MG63 (cell line): Measurements from ENCODE around the gene DACT3. TPM values are rescaled to one million over a fixed set of nuclear protein-coding genes. Genes with fewer than 3 reads are reported as not detected.

ENCODE experiments used
- DNase-seq: peaks from one replicate; pipeline ENCODE4 v3.0.0-alpha.2; 2020
- H3K27me3 ChIP-seq: fragments of 250-450 bp; sonication (Bioruptor Pico); 2 replicates; pipeline ENCODE4 v1.5.1; 2020; ENCODE audit warnings: mild to moderate bottlenecking, moderate library complexity
- H3K36me3 ChIP-seq: fragments of 250-450 bp; sonication (Bioruptor Pico); 2 replicates; pipeline ENCODE4 v1.5.1; 2020; ENCODE audit warnings: mild to moderate bottlenecking, moderate library complexity
- H3K4me3 ChIP-seq: fragments of 250-450 bp; sonication (Bioruptor Pico); 2 replicates; pipeline ENCODE4 v1.5.1; 2020; ENCODE audit warnings: mild to moderate bottlenecking, moderate library complexity
- H3K9me3 ChIP-seq: fragments of 250-450 bp; sonication (Bioruptor Pico); 2 replicates; pipeline ENCODE4 v1.5.1; 2020; ENCODE audit warnings: mild to moderate bottlenecking, moderate library complexity
- total RNA-seq: library from RNA; depleted of rRNA; stranded (reverse); fragments of >200 nt; shearing (Covaris generic); gene quantifications from 2 replicates; pipeline ENCODE4 v1.2.3, GENCODE V29; 2014; ENCODE audit warnings: low replicate concordance

The DACT3 gene
- total RNA-seq, 1 experiment from 2014 or later, result 1.5 TPM

DNA sequence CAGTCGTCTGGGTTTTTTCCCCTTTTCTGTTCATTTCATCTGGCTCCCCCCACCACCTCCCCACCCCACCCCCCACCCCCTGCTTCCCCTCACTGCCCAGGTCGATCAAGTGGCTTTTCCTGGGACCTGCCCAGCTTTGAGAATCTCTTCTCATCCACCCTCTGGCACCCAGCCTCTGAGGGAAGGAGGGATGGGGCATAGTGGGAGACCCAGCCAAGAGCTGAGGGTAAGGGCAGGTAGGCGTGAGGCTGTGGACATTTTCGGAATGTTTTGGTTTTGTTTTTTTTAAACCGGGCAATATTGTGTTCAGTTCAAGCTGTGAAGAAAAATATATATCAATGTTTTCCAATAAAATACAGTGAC is 50.6 kb downstream of the DACT3 start:
- Histone ChIP-seq H3K9me3 (no peaks in the 10 kb centered on the region), H3K27me3 (no peaks in the 10 kb centered on the region), H3K4me3 (no peak overlapping the region), H3K36me3 (peaks cover 48% of the 10 kb centered on the region)
- no peak for DNase-seq

DNA sequence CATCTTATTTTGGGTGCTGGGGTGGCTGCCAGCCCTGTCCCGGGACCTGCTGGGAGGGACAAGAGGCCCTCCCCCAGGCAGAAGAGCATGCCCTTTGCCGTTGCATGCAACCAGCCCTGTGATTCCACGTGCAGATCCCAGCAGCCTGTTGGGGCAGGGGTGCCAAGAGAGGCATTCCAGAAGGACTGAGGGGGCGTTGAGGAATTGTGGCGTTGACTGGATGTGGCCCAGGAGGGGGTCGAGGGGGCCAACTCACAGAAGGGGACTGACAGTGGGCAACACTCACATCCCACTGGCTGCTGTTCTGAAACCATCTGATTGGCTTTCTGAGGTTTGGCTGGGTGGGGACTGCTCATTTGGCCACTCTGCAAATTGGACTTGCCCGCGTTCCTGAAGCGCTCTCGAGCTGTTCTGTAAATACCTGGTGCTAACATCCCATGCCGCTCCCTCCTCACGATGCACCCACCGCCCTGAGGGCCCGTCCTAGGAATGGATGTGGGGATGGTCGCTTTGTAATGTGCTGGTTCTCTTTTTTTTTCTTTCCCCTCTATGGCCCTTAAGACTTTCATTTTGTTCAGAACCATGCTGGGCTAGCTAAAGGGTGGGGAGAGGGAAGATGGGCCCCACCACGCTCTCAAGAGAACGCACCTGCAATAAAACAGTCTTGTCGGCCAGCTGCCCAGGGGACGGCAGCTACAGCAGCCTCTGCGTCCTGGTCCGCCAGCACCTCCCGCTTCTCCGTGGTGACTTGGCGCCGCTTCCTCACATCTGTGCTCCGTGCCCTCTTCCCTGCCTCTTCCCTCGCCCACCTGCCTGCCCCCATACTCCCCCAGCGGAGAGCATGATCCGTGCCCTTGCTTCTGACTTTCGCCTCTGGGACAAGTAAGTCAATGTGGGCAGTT is 51.2 kb downstream of the DACT3 start:
- Histone ChIP-seq H3K27me3 (no peaks in the 10 kb centered on the region), H3K9me3 (no peaks in the 10 kb centered on the region), H3K36me3 (peaks cover 55% of the 10 kb centered on the region), H3K4me3 (no peak overlapping the region)
- no peak for DNase-seq

DNA sequence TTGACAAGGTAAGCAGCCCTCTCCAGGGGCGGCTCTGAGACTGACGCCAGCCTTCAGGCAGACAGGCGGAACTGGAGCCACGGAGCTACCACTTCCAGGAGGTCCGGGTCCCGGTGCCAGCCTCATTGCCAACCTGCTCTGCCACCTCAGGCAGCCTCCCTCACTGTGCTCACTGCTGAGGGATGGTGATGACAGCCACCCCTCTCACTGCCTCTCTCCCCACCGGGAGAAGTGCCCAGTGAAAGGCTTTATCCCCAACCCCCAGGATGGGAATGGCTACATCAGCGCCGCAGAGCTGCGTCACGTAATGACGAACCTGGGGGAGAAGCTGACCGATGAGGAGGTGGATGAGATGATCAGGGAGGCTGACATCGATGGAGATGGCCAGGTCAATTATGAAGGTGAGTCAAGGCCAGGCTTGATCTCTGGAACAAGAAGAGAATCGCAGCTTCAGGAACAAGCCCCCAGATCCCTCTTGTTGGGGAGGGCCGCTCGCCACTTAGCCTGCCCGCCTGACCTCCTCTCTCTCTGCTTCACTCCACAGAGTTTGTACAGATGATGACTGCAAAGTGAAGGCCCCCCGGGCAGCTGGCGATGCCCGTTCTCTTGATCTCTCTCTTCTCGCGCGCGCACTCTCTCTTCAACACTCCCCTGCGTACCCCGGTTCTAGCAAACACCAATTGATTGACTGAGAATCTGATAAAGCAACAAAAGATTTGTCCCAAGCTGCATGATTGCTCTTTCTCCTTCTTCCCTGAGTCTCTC is 52.2 kb downstream of the DACT3 start:
- no peak overlapping the region for H3K4me3 ChIP-seq
- no peak for DNase-seq
- peaks cover 62% of the 10 kb centered on the region for H3K36me3 ChIP-seq
- no peaks in the 10 kb centered on the region for H3K9me3 ChIP-seq
- no peaks in the 10 kb centered on the region for H3K27me3 ChIP-seq

DNA sequence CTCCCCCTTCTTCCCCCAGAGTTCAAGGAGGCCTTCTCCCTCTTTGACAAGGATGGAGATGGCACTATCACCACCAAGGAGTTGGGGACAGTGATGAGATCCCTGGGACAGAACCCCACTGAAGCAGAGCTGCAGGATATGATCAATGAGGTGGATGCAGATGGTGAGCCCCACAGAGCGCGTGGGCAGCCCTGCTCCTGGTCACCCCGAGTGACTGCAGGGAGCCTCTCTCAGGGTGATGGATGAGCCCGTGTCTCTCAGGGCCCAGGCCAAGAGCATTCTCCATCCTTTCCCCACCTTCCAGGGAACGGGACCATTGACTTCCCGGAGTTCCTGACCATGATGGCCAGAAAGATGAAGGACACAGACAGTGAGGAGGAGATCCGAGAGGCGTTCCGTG is 52.8 kb downstream of the DACT3 start:
- no peaks in the 10 kb centered on the region for H3K9me3 ChIP-seq
- no peak for DNase-seq
- no peaks in the 10 kb centered on the region for H3K27me3 ChIP-seq
- H3K4me3 ChIP-seq, result no peak overlapping the region
- H3K36me3 ChIP-seq, result peaks cover 68% of the 10 kb centered on the region

DNA sequence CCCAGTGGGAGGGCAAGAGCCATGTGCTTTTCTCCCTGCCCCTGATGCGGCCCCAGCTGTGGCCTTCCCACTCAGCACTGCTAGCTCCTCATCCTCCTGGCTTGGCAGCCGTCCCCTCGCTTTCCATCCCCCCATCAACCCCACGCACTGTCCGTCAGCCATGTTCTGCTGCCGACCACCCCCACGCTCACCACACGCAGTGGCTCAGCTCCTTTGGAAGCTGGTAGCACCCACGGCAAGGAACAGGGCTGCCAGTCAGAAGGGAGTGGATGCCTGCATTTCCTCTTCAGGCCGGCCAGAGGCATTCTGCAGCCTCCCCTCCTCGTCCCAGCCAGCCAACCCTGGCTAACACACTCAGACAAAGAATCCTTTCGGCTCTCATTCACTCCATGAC is 53.5 kb downstream of the DACT3 start:
- Histone ChIP-seq H3K4me3 (no peak overlapping the region), H3K36me3 (peaks cover 74% of the 10 kb centered on the region), H3K9me3 (no peaks in the 10 kb centered on the region), H3K27me3 (no peaks in the 10 kb centered on the region)
- no peak for DNase-seq

DNA sequence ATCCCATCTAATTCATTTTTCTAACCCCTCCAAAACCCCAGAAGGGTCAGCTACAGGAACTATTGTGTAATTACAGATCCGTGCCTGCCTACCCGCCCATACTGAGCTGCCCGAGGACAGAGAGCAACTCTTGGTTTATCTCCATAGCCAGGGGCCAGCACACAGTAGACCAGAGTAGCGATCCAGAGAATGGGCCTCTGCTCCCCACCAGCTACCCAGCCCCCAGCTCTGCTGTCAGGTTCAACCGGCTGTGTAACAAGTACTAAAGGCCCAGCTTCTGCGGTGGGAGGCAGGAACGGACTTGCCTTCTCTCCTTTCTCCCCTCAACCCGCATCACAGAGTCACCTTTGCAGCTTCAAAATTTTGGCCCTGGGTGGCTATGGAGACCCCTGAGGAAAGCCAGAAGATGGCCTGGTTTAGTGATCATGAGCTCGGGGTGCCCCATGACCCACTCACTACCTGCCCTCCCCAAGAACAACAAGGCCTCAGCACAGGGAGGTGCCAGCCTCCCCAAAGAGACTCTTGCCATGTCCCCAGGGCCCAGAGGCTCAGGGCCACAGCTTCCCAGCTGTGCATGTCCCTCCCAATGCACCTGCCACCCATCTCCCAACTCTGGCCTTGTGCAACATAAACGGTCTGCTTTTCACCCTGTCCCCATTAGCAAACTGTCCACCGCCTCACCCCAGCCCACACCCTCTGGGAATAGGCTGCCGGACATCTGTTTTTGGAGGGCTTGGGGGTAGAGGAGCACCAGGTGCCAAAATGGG is 54.1 kb downstream of the DACT3 start:
- no peaks in the 10 kb centered on the region for H3K9me3 ChIP-seq
- H3K27me3 ChIP-seq, result no peaks in the 10 kb centered on the region
- DNase-seq, result no peak
- H3K4me3 ChIP-seq, result no peak overlapping the region
- peaks cover 74% of the 10 kb centered on the region for H3K36me3 ChIP-seq

DNA sequence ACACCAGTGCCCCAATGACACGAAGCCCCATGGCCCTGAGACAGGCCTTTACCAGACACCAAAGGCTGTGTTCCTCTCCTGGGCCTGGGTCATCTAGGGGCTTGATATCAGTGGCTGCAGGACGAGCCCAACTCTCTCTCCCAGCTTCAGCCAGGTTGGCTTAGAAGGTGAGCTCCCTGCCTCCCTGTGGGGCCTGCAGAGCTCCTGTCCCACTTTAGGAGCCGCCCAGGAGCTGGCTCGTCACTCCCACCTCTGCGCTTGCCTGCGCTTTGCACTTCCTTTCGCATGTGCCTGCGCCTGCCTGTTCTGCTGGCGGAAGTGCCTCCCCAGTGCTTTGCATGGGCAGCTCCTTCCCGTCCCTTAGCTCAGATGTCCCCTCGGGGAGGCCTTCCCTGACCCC is 55.0 kb downstream of the DACT3 start:
- H3K4me3 ChIP-seq, result no peak overlapping the region
- H3K9me3 ChIP-seq, result no peaks in the 10 kb centered on the region
- DNase-seq, result no peak
- peaks cover 74% of the 10 kb centered on the region for H3K36me3 ChIP-seq
- H3K27me3 ChIP-seq, result no peaks in the 10 kb centered on the region

DNA sequence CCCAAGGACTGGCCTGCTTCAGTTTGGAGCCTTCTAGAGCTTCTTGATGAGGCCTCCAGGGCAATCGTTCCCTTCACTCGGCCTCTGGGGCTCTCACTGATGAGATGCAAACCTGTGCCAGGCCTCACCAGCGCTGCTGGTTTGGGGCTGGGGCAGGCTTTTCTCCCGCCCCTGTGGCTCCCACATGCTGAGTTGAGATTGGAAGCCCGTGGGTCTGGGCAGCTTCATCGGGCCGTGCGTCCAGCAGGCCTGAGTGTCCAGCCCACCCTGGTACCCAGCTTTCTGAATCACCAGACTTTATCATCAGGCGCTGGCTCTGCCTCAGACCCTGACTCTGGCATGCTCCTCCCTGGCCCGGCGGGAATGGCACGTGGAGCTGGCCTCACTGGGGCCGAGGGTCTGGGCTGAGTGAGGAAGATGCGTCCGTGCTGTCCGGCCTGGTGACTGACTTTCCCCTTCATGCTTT is 55.6 kb downstream of the DACT3 start:
- no peak overlapping the region for H3K4me3 ChIP-seq
- H3K9me3 ChIP-seq, result no peaks in the 10 kb centered on the region
- H3K36me3 ChIP-seq, result peaks cover 70% of the 10 kb centered on the region
- no peaks in the 10 kb centered on the region for H3K27me3 ChIP-seq
- no peak for DNase-seq

DNA sequence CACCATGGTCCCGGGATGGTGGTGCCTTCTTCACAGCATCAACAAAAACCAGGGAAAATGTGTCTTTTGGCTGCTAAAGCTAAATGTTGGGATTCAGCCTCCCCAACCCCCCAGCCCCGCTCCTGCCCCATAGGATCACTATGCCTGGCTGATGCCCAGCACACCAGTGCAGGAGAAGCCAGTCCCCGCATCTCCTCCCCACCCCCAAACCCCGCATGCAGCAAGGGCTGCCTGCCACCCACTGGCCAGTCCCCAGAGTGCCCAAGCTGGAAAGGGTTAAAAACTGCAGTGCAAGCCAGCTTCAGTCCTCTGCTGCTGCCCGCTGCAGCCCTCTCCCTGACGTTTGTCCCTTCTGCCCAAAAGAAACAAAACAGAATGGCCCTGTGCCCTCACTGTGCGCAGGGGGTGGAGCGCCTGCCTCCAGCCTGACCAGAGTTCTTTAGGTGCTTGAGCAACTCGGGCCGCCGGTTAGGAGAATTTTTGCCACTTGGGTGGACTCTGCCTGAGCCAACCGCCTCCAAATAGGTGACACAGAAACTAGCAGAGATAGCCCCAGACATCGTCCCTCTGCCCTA is 56.1 kb downstream of the DACT3 start:
- no peak overlapping the region for H3K4me3 ChIP-seq

DNA sequence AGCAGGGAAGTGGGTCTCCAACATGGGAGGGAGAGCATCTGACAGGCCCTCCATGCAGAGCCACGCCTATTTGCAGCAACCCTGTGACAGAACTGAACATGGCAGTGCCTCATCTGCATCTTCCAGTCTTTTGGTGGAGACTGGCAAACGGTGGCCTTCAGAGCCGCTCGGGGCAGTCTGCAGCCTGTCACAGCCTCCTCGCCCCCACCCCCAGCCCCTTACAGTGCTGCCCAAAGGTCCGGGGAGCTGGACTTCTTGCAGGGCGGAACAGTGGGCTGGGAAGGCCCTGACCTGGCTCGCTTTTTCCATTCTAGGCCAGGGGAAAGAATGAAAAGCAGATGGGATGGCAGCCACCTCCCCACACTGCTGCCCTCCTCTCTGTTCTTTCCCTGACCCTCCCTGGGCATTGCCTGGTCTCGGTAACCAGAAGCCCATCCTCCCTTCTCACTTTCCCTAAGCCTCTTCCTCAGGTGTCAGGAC is 57.2 kb downstream of the DACT3 start:
- Histone ChIP-seq H3K36me3 (peaks cover 59% of the 10 kb centered on the region), H3K27me3 (no peaks in the 10 kb centered on the region), H3K9me3 (no peaks in the 10 kb centered on the region), H3K4me3 (peak overlapping the region; percentile 97)
- no peak for DNase-seq

More for the DNA sequence above, 56.1 kb downstream of the DACT3 start:
- no peak for DNase-seq
- Histone ChIP-seq H3K27me3 (no peaks in the 10 kb centered on the region), H3K9me3 (no peaks in the 10 kb centered on the region), H3K36me3 (peaks cover 70% of the 10 kb centered on the region)

DNA sequence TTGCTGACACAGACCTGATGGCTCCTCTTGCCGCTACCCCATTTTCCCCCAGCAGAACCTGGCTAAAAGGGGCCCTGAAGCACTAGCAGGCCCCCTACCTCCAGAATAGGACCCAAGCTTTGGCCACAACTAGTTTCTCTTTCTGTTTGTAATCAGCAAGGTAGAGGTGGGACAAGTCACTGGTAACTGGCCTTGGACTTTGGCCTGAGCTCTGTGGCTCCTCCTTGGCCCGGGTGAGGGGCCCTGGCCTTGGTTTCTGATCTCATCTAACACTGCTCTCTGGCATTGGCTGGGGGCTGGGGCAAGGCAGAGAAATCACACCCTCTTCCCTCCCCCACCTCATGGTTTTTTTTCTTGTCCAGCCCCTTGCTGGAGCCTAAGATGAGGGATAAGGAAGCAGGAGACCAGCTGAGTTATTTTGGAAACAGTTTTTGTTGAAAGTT is 57.8 kb downstream of the DACT3 start:
- peaks cover 54% of the 10 kb centered on the region for H3K36me3 ChIP-seq
- H3K4me3 ChIP-seq, result peak overlapping the region; percentile 97

DNA sequence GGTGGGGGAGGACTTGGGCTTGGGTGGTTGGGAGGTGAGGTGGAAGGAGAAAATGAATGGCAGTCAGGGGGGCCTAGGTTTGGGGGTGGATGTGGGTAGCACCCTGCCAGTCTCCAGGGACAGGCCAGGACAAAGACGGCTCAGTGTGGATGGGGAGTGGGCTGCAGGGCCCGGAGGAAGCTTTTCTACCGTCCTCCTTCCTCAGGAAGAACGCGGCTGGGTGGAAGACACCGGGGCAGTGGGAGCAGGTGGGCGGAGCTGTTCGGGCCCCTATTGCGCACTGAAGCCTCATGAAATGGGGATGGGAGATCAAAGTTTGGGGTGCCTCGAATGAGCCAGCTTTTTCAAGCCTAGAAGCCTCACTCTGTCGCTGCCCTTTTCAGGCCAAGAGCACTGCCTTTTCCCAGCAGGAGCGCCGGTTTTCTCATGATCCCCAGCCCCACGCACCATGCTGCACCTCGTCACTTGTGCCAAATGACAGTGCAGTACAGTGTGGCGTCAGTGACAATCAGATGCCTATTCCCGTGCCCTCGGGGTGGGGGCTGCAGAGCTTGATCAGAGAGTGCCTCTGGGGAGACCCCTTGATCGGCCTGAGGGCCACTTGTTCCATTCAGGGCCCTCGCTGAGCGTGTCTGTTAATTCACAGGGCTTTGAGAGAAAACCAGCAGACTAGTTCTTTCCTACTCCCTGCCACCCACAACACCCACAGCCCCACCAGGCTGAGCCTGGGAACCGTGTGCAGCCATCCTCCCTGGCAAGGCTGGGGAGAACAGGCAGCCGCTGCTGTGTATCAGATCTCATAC is 58.4 kb downstream of the DACT3 start:
- no peaks in the 10 kb centered on the region for H3K27me3 ChIP-seq
- no peak for DNase-seq
- peak overlapping the region; percentile 97 for H3K4me3 ChIP-seq
- peaks cover 47% of the 10 kb centered on the region for H3K36me3 ChIP-seq
- peaks cover 2% of the 10 kb centered on the region for H3K9me3 ChIP-seq

More for the DNA sequence above, 57.8 kb downstream of the DACT3 start:
- Histone ChIP-seq H3K27me3 (no peaks in the 10 kb centered on the region), H3K9me3 (peaks cover 1% of the 10 kb centered on the region)
- no peak for DNase-seq

DNA sequence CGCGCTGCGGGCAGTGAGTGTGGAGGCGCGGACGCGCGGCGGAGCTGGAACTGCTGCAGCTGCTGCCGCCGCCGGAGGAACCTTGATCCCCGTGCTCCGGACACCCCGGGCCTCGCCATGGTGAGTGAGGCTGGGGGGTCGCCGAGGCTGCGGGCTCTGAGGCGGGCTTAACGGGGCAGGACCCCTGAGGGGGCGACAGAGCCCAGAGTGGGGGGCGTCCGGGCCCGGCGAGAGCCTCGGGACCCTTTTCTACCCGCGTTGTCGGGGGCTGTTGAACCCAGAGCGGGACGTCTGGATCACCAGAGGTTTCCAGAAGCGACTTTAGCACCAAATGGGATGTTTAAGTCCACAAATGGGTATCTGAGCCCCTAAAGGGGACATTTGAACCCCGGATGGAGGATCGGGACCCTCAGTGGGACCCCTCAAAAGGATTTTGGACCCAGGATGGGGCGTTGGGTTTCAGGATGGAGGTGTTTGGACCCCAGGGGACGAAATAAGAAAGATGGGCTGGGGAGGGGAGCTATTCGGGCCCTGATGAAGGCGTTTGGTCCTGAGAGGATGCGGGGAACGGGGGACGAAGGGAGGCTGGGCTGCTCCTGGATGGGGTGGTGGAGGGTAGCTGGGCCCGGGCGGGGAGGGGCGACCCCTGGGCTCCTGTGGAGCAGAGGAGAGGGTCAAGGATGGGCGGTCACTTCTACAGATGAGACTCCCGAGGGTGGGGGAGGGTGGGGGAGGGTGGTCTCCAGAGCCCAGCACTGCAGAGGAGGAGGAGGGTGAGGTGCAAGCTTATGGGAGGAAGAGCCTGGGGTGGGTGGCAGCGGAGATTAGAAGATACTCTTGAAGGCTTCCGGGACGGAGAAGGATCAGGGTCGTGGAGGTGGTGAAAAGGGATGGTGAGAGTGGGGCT is 59.4 kb downstream of the DACT3 start, which contains the start of gene CALM3:
Gene CALM3 (plus strand): TSS at position 13 of the 907 bp plus-strand sequence. CDS start 105 bp downstream, at position 118.
- DNase-seq, result peak; percentile 28
- H3K27me3 ChIP-seq, result no peaks in the 10 kb centered on the region
- peaks cover 2% of the 10 kb centered on the region for H3K9me3 ChIP-seq
- H3K4me3 ChIP-seq, result peak within 1 kb of the TSS; percentile 97
- H3K36me3 ChIP-seq, result peaks cover 37% of the 10 kb centered on the region

DNA sequence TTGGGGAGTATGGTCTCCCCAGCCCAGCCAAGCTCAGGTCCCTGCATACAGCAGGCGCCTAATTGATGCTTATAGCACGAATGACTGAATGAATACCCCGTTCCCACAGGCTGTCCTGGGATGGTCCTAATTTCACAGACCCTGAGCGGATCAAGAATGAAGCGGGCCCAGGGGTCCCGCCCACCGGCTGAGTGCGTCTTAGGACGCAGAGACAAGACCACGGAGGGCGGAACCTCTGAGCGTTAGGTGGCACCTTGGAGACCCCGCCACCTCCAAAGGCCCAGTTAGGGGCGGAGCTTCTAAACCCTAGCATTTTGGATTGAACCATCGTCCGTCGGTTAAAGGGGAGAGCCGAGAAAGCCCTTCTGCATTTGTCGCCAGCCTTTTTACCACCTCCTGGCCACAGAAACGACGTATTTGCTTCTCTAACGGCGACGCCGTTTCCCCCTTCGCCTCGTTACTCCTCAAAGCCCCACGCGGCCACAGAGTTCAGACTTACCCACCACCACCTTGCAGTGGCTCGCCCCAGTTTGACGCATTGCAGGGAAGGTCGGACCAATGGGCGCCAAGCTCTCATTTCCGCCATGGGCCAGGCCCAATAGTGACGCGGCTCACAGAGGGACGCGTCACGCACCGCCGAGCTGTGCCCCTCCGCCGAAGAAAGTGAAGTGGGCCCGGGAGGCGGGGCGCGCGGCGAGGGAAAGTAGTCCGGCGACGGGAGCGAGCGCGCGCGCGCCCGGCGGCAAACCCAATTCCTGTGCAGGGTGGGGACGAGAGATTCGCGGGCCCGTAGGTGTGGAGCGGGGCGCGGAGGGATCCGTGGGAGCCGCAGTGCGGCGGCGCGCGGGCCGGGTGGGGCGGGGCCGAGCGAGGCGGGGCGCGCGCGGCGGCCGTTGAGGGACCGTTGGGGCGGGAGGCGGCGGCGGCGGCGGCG is 60.3 kb downstream of the DACT3 start:
- DNase-seq, result peak; percentile 98
- Histone ChIP-seq H3K9me3 (peaks cover 2% of the 10 kb centered on the region), H3K27me3 (no peaks in the 10 kb centered on the region), H3K4me3 (peak overlapping the region; percentile 97), H3K36me3 (peaks cover 28% of the 10 kb centered on the region)
